Endothelial cell of umbilical vein (primary cell): Measurements from ENCODE around the gene CDK4. TPM values are rescaled to one million over a fixed set of nuclear protein-coding genes. Genes with fewer than 3 reads are reported as not detected.

Source experiments
- BruUV-seq: library from RNA; stranded (reverse); fragments of 400-500 nt; replicated peaks from 2 replicates; lab custom pipeline; 2021; lab: Mats Ljungman, UMichigan
- CTCF ChIA-PET: fragments of 300-600, 350-600 bp; sonication (Branson Sonifier 250); formaldehyde crosslinking; loops from one replicate; lab custom pipeline; 2021; ENCODE audit warnings: antibody characterized with exemption, inconsistent platforms; lab: Charles Lee
- POLR2A ChIA-PET: fragments of 300-600, 350-600 bp; sonication (Branson Sonifier 250); formaldehyde crosslinking; loops from one replicate; lab custom pipeline; 2021; ENCODE audit warnings: antibody characterized with exemption, inconsistent platforms; lab: Charles Lee
- DNase-seq: peaks from one replicate; pipeline ENCODE4 v3.0.0-alpha.2; 2011; ENCODE audit warnings: low read depth, low spot score
- FAIRE-seq: peaks from 2 replicates; lab custom pipeline; 2011; peaks lifted over from hg19 to GRCh38; lab: Jason Lieb, UNC
- H2AFZ ChIP-seq: 2 replicates; pipeline ENCODE4 v1.6.0; 2012; ENCODE audit warnings: low read depth, low read length, control low read depth, inconsistent platforms
- H3K27ac ChIP-seq: 2 replicates; pipeline ENCODE4 v1.5.1; 2011; ENCODE audit warnings: low read depth, mild to moderate bottlenecking, control low read depth, low read length, moderate library complexity; ENCODE audit not compliant: insufficient read depth
- H3K27me3 ChIP-seq, 2 experiments: 2 replicates each; pipeline versions ENCODE4 v1.6.0 to v1.6.1; 2011; ENCODE audit warnings: low read length in 2 of 2, mixed read lengths in 1 of 2; ENCODE audit not compliant: control insufficient read depth in 2 of 2, insufficient read depth in 2 of 2
- H3K36me3 ChIP-seq, 2 experiments: 2 replicates in 1 of 2; 3 replicates in 1 of 2; pipeline ENCODE4 v1.5.1; 2011; ENCODE audit warnings: low read length in 2 of 2, mild to moderate bottlenecking in 1 of 2, moderate library complexity in 1 of 2; ENCODE audit not compliant: control insufficient read depth in 2 of 2, insufficient read depth in 2 of 2; ENCODE audit errors: extremely low read depth in 1 of 2
- H3K4me1 ChIP-seq: 3 replicates; pipeline ENCODE4 v1.5.1; 2011; ENCODE audit warnings: mild to moderate bottlenecking, low read length; ENCODE audit not compliant: control insufficient read depth, insufficient read depth; ENCODE audit errors: extremely low read depth
- H3K4me2 ChIP-seq: 2 replicates; pipeline ENCODE4 v1.6.1; 2011; ENCODE audit warnings: low read length, control low read depth, mixed read lengths; ENCODE audit not compliant: insufficient read depth
- H3K4me3 ChIP-seq, 3 experiments: fragments of 200-600 bp in 1 of 3; sonication (generic), shearing (Covaris generic) in 1 of 3; replicated peaks in 1 of 3; 2 replicates each; pipeline ENCODE4 v1.5.1; 2011 to 2016; ENCODE audit warnings: control low read depth in 3 of 3, low read length in 3 of 3, mild to moderate bottlenecking in 2 of 3, inconsistent platforms in 1 of 3, low read depth in 1 of 3, moderate library complexity in 1 of 3; ENCODE audit not compliant: insufficient read depth in 1 of 3
- H3K79me2 ChIP-seq: 2 replicates; pipeline ENCODE4 v1.6.0; 2012; ENCODE audit warnings: low read length, inconsistent platforms; ENCODE audit not compliant: control insufficient read depth, insufficient read depth
- H3K9ac ChIP-seq: replicated peaks from 2 replicates; pipeline ENCODE3; 2011; ENCODE audit warnings: low read length, control low read depth; ENCODE audit not compliant: insufficient read depth; ENCODE audit errors: extremely low read depth
- H3K9me1 ChIP-seq: replicated peaks from 3 replicates; pipeline ENCODE4 v1.6.0; 2011; ENCODE audit warnings: mild to moderate bottlenecking, low read length; ENCODE audit not compliant: control insufficient read depth, insufficient read depth; ENCODE audit errors: extremely low read depth
- H3K9me3 ChIP-seq: replicated peaks from 2 replicates; pipeline ENCODE4 v1.5.1; 2012; ENCODE audit warnings: low read length, inconsistent platforms; ENCODE audit not compliant: control insufficient read depth, insufficient read depth
- H4K20me1 ChIP-seq: replicated peaks from 2 replicates; pipeline ENCODE3; 2011; ENCODE audit warnings: mild to moderate bottlenecking, low read length; ENCODE audit not compliant: control insufficient read depth, insufficient read depth; ENCODE audit errors: extremely low read depth
- EZH2 ChIP-seq: IDR thresholded peaks from 2 replicates; pipeline ENCODE4 v1.6.1; 2012; ENCODE audit warnings: borderline replicate concordance, low read depth, mild to moderate bottlenecking, moderate library complexity, low read length, inconsistent platforms; ENCODE audit not compliant: severe bottlenecking
- FOS ChIP-seq: IDR thresholded peaks from 2 replicates; pipeline ENCODE4 v1.6.1; 2011; ENCODE audit warnings: mild to moderate bottlenecking, low read length, moderate library complexity, borderline replicate concordance; ENCODE audit not compliant: insufficient read depth
- GATA2 ChIP-seq: IDR thresholded peaks from 2 replicates; pipeline ENCODE4 v1.7.0; 2011; ENCODE audit warnings: low read depth, mild to moderate bottlenecking, moderate library complexity, mixed read lengths, low read length; ENCODE audit not compliant: insufficient read length, insufficient read depth
- JUN ChIP-seq: IDR thresholded peaks from 2 replicates; pipeline ENCODE4 v1.6.1; 2011; ENCODE audit warnings: borderline replicate concordance, low read depth; ENCODE audit not compliant: insufficient read length, insufficient read depth
- MAX ChIP-seq: IDR thresholded peaks from 2 replicates; pipeline ENCODE4 v1.6.1; 2011; ENCODE audit not compliant: insufficient read depth, insufficient read length
- MYC ChIP-seq: IDR thresholded peaks from one replicate; pipeline ENCODE4 v1.6.1; 2011; ENCODE audit warnings: mild to moderate bottlenecking, low read depth, low read length
- POLR2A ChIP-seq: IDR thresholded peaks from 2 replicates; pipeline ENCODE4 v1.6.1; 2012; ENCODE audit warnings: low read depth, mild to moderate bottlenecking, control low read depth, low read length
- POLR2AphosphoS5 ChIP-seq: IDR thresholded peaks from 2 replicates; pipeline ENCODE4 v1.6.1; 2012; ENCODE audit warnings: low read depth, mild to moderate bottlenecking, control low read depth, low read length, moderate library complexity; ENCODE audit not compliant: insufficient read depth
- dilution Hi-C: fragments of 300-500 bp; cut with MboI; formaldehyde crosslinking; loops from one replicate; pipeline ENCODE4 v1.15.0; 2019; ENCODE audit warnings: low sequenced_read_pairs; ENCODE audit not compliant: extremely low pct_ligation_motif_present
- intact Hi-C: fragments of 100-400 bp; cut with micrococcal nuclease; formaldehyde crosslinking; loops from one replicate; pipeline ENCODE4 v1.10.0; 2022
- polyA plus RNA-seq, 4 experiments: library from polyadenylated mRNA; depleted of rRNA in 3 of 4; stranded (reverse) in 3 of 4; unstranded in 1 of 4; fragments of >200 nt; gene quantifications; 2 replicates each; pipeline versions ENCODE4 v1.2.1 to v1.2.3, GENCODE V29; 2011 to 2012; ENCODE audit warnings: missing spikeins in 1 of 4
- total RNA-seq: library from RNA; stranded (reverse); gene quantifications from 2 replicates; pipeline ENCODE4 v1.2.3, GENCODE V29; 2021
- TF ChIP-seq, protein P1 (sequence below), 2 donors: IDR thresholded peaks; 1 replicate in 1 of 2; 2 replicates in 1 of 2; pipeline ENCODE4 v1.5.1; 2011; ENCODE audit warnings: low read length in 2 of 2, mild to moderate bottlenecking in 2 of 2, moderate library complexity in 2 of 2, control low read depth in 1 of 2, inconsistent platforms in 1 of 2, low read depth in 1 of 2; ENCODE audit not compliant: insufficient read depth in 1 of 2; ENCODE audit errors: extremely low read depth in 1 of 2

The CDK4 gene
- total and polyA plus RNA-seq, 2 donors (not counting 3 experiments of a cell fraction or from before 2014, with no cell fraction given) = 171 to 332 TPM

GRCh38 chr12:57770734-57771133 lies 18.6 kb upstream of the CDK4 start:
- Histone ChIP-seq H3K4me1 (peaks cover 19% of the 10 kb centered on the region), H4K20me1 (no peaks in the 10 kb centered on the region), H3K36me3 (peaks cover 0 to 2% of the 10 kb centered on the region in 2 experiments), H3K4me2 (no peak overlapping the region), H3K9me3 (no peaks in the 10 kb centered on the region), H3K9ac (no peak overlapping the region), H3K79me2 (peaks cover 2% of the 10 kb centered on the region), H3K4me3 (no peak overlapping the region), H3K9me1 (no peaks in the 10 kb centered on the region), H2AFZ (no peak overlapping the region), H3K27ac (no peak overlapping the region), H3K27me3 (peaks cover 12 to 16% of the 10 kb centered on the region in 2 experiments)
- ChIA-PET CTCF (interaction anchor here (1.3 kb wide), 1 partner anchor 12 kb away, joined by 4 read pairs; the partner anchor contains the start of gene TSFM), POLR2A (no interaction called here)
- dilution Hi-C loops = no loop called here
- no peak for TF ChIP-seq JUN
- TF ChIP-seq EZH2 = no peak
- TF ChIP-seq FOS = no peak
- no peak for TF ChIP-seq MAX
- no peak for TF ChIP-seq POLR2AphosphoS5
- no TSS peak for BruUV-seq
- intact Hi-C loops = no loop called here
- FAIRE-seq = no peak
- no peak for DNase-seq

- ChIA-PET CTCF (interaction anchor here (1.3 kb wide), 1 partner anchor 13 kb away, joined by 4 read pairs; the partner anchor contains the start of gene TSFM), POLR2A (no interaction called here)
- FAIRE-seq (no peak), DNase-seq (no peak)
- H4K20me1 ChIP-seq = no peaks in the 10 kb centered on the region
- no peak overlapping the region for H3K4me3 ChIP-seq
- no peaks in the 10 kb centered on the region for H3K9me3 ChIP-seq
- H3K9me1 ChIP-seq = no peaks in the 10 kb centered on the region
- peaks cover 30% of the 10 kb centered on the region for H3K4me1 ChIP-seq
- peaks cover 22 to 24% of the 10 kb centered on the region in 2 experiments for H3K27me3 ChIP-seq
- no peak for TF ChIP-seq POLR2A
- TF ChIP-seq, protein P1, sequence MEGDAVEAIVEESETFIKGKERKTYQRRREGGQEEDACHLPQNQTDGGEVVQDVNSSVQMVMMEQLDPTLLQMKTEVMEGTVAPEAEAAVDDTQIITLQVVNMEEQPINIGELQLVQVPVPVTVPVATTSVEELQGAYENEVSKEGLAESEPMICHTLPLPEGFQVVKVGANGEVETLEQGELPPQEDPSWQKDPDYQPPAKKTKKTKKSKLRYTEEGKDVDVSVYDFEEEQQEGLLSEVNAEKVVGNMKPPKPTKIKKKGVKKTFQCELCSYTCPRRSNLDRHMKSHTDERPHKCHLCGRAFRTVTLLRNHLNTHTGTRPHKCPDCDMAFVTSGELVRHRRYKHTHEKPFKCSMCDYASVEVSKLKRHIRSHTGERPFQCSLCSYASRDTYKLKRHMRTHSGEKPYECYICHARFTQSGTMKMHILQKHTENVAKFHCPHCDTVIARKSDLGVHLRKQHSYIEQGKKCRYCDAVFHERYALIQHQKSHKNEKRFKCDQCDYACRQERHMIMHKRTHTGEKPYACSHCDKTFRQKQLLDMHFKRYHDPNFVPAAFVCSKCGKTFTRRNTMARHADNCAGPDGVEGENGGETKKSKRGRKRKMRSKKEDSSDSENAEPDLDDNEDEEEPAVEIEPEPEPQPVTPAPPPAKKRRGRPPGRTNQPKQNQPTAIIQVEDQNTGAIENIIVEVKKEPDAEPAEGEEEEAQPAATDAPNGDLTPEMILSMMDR (IDR thresholded peaks at IDR 0.05; ENCODE audit: extremely low read depth in 1 of 2, insufficient read depth in 1 of 2, low read depth in 1 of 2, low read length in 2 of 2) = no peak
- TF ChIP-seq FOS = no peak
- no peak for TF ChIP-seq EZH2
- TF ChIP-seq POLR2AphosphoS5 = no peak
- no peak for TF ChIP-seq JUN
- no peak for TF ChIP-seq MAX
- TF ChIP-seq GATA2 = no peak
- TF ChIP-seq MYC = no peak
- no peak overlapping the region for H2AFZ ChIP-seq
- no peak overlapping the region for H3K9ac ChIP-seq
- H3K79me2 ChIP-seq = peaks cover 2% of the 10 kb centered on the region
- no TSS peak for BruUV-seq
- intact Hi-C loops = no loop called here
- dilution Hi-C loops = no loop called here
- peaks cover 0 to 2% of the 10 kb centered on the region in 2 experiments for H3K36me3 ChIP-seq
- H3K4me2 ChIP-seq = no peak overlapping the region
- no peak overlapping the region for H3K27ac ChIP-seq
Measured at GRCh38 chr12:57769594-57769993, 17.5 kb upstream of the CDK4 start.
